Measurements from ENCODE around the gene CD8B.
"Not testable (repeated sequence)": the region's sequence is repeated elsewhere in the genome, so short reads cannot be mapped to it uniquely, and the experiment has no call there.

CD8B gene

DNA sequence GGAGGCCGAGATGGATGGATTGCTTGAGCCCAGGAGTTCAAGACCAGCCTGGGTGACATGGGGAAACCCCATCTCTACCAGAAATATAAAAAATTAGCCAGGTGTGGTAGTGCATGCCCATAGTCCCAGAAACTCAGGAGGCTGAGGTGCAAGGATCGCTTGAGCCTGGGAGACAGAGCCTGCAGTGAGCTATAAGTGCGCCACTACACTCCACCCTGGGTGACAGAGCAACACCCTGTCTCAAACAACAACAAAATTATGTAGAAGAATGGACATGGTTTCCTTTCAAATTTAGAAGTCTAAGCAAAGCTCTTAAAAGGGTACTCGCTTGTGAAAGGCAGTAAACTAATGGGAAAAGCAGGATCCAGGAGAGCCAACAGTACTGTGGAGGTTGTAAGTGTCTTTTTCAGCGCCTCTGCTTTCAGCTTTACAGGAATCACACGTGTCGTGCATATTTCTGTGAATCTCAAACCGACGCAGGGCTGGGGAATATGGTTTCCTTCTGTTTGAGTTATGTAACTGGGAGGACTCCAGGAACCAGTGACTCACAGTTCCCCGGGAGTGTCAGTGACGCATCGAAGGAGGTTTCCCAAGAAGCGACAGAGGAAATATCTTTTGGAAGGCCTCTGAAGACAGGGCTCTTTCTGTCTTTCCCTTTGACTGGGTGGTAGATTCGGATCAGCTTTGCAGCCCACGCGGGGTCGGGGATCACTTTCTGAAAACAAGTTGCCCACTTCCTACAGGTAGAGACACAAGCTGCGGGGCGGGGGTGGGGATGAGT lies 24.6 kb downstream of the CD8B start:
- not testable (repeated sequence) for H3K4me3 ChIP-seq (ENCODE audit: low read depth, low read length)

DNA sequence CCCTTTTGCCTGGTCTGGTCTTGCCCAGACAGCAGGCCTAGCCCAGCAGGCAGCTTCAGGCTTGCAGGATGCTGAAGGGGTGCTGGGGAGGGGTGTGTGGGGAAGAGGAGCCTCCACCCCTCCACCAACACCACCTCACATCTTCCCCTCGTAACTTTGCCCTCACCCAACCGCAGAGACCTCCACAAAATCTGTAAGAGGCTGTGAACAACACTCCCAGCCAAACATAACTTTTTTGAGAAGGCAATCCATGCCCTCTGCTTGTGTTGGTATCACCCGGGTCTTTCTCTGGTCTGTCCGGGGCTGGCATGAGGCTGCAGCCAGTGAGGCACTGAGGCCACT lies 26.2 kb downstream of the CD8B start:
- not testable (repeated sequence) for H3K4me3 ChIP-seq (ENCODE audit: low read depth, low read length)

DNA sequence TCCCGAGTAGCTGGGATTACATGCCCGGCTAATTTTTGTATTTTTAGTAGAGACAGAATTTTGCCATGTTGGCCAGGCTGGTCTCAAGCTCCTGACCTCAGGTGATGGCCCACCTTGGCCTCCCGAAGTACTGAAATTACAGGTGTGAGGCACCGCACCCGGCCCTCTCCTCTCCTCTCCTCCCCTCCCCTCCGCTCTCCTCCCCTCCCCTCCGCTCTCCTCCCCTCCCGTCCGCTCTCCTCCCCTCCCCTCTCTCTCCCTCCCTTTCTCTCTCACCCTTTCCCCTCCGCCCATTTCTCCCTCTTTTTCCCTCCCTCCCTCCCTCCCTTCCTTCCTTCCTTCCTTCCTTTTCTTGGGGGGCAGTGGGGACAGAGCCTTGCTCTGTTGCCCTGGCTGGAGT lies 28.4 kb downstream of the CD8B start:
- H3K4me3 ChIP-seq (ENCODE audit: low read depth, low read length), result no peak overlapping the region
- TF ChIP-seq, protein P1, sequence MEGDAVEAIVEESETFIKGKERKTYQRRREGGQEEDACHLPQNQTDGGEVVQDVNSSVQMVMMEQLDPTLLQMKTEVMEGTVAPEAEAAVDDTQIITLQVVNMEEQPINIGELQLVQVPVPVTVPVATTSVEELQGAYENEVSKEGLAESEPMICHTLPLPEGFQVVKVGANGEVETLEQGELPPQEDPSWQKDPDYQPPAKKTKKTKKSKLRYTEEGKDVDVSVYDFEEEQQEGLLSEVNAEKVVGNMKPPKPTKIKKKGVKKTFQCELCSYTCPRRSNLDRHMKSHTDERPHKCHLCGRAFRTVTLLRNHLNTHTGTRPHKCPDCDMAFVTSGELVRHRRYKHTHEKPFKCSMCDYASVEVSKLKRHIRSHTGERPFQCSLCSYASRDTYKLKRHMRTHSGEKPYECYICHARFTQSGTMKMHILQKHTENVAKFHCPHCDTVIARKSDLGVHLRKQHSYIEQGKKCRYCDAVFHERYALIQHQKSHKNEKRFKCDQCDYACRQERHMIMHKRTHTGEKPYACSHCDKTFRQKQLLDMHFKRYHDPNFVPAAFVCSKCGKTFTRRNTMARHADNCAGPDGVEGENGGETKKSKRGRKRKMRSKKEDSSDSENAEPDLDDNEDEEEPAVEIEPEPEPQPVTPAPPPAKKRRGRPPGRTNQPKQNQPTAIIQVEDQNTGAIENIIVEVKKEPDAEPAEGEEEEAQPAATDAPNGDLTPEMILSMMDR (IDR thresholded peaks at IDR 0.05; ENCODE audit: low read depth, low read length), result no peak

DNA sequence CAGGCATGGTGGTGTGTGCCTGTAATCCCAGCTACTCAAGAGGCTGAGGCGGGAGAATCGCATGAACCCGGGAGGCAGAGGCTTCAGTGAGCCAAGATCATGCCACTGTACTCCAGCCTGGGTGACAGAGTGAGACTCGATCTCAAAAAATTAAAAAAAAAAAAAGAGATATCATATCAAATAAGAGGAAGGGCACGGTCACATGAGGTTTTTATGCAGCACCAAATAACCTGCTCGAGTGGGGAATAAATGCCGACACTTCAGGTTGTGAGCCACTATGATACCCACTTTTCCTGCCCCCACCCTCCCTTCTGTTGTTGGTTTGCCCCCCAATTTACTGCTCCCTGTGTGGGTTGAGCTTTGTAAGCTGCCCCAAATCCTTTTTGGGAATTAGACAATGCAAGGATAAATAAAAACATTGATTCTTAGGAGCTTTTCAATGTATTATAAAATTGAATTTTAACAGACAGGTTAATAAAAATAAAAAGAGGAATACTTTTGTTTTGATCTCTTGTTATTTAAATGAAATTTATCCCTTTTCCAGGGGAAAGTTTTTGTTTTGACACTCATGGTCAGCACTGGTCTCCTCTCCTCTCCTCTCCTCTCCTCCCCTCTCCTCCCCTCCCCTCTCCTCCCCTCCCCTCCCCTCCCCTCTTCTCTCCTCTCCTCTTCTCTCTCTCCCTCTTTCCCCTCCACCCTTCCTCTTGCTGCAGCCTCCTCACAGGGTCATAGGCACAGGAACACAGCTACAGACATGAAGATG lies 29.2 kb downstream of the CD8B start:
- TF ChIP-seq, protein P1 (IDR thresholded peaks at IDR 0.05; ENCODE audit: low read depth, low read length), result no peak

DNA sequence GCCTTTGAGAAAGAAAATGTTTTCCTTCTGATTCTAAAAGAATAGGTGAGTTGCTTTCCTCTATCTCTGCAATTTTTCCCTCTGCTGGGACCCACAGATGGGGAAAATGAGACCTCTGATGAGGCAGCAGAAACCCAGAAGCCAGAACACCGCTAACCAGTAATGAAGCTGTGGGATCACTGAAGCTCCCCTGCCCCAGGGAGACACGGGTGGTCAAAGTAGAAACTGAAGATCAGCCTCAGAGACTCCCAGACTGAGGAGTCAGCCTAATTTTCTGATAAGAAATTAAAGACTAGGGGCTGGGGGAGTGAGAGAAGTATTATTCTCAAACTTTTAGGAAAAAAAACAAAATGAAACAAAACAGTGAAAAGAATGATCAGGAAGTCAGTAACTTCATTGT lies 30.1 kb downstream of the CD8B start:
- TF ChIP-seq, protein P1 (IDR thresholded peaks at IDR 0.05; ENCODE audit: low read depth, low read length), result no peak
- no peak overlapping the region for H3K4me3 ChIP-seq (ENCODE audit: low read depth, low read length)

More for the DNA sequence above, 29.2 kb downstream of the CD8B start:
- no peak overlapping the region for H3K4me3 ChIP-seq (ENCODE audit: low read depth, low read length)

DNA sequence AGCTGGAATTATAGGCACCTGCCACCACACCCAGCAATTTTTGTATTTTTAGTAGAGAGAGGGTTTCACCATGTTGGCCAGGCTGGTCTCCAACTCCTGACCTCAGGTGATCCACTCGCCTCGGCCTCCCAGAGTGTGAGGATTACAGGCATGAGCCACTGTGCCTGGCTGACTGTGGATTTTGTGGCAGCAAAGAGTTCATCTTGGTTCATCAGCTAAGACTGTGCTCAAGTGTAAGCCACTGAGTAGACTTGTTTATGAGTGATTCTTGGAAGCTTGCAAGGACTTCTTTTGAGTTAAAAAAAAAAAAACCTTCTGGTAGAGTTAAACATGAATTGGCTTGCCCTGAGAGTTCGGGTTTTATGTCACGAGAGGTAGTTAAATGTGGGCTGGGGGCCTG lies 34.7 kb downstream of the CD8B start:
- H3K4me3 ChIP-seq (ENCODE audit: low read depth, low read length), result no peak overlapping the region
- TF ChIP-seq, protein P1 (IDR thresholded peaks at IDR 0.05; ENCODE audit: low read depth, low read length), result no peak

DNA sequence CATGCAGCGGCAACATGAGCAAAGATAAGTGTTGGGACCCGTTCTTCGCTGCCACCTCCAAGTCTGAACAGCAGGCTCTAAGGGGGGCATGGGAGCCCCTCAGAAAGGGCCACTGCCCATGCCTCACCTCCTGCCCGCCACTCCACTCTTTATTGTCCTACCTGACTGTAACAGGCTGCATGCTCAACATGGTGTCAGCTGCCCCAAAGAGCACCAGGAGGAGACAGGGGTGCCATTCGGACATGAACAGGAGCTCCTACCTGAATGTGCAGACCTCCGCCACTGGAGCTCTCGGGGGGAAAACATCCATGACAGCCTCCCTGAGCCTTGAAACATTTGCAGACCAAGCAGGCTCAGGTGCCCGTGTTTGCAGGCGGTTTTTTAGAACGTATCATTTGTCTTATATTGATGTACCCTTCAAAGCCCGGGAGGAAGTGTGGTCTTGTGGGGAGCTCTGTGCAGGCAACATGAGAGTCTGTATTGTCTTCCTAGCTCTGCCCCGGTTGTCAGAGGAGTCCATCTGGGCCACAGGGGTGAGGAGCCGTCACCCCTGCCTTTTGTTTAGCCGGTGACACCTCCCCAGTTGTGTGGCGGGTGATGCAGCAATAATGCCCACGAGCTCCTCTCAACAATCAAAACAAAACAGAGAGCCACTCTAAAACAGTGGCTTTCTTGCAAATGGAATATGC lies 35.8 kb downstream of the CD8B start:
- H3K4me3 ChIP-seq (ENCODE audit: low read depth, low read length), result no peak overlapping the region
- TF ChIP-seq, protein P1 (IDR thresholded peaks at IDR 0.05; ENCODE audit: low read depth, low read length), result no peak

DNA sequence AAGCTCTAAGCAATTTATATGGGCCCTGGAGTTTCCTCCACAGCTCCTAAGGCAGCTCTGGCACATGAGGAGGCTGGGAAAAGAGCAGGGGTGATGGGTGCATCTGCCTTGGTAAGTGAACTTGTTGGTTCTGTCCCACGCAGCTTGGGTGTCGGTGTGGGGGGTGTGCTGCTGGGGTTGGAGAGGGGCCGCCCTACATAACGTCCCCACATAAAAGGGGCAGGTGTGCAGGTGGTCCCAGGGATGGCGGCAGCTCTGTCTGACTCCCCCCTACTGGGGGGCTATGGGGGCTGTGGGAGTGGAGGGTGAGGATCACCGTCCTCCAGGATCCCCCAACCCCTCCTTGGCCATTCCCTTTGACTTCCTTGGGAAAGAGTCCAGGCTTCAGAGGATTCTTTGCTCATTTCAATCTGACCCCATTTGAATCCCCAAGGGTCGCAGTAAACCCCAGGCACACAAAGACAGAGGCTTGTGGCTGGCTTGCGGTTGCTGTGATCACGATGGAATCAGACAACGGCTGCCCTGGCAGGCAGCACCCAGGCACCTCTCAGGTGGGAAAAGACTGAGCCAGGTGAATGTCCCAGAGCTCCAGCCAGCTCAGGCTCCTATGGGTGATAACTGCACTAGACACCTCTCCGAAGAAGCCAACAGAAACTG lies 36.5 kb downstream of the CD8B start:
- H3K4me3 ChIP-seq (ENCODE audit: low read depth, low read length), result no peak overlapping the region
- TF ChIP-seq, protein P1 (IDR thresholded peaks at IDR 0.05; ENCODE audit: low read depth, low read length), result no peak

Measured in WI38 (cell line).